H1 (cell line): ENCODE results near the gene PRR23B. TPM values are rescaled to one million over a fixed set of nuclear protein-coding genes. Genes with fewer than 3 reads are reported as not detected.
A peak's percentile ranks its signal among the peaks of the same experiment; 100 is the strongest.

Experiments used
- CTCF ChIA-PET: fragments of 300-600 bp; sonication (Branson Sonifier 250); formaldehyde crosslinking; loops from one replicate; lab custom pipeline; 2021; ENCODE audit not compliant: partially characterized antibody; lab: Charles Lee
- POLR2A ChIA-PET: fragments of 300-600 bp; sonication (Branson Sonifier 250); formaldehyde crosslinking; loops from one replicate; lab custom pipeline; 2021; ENCODE audit warnings: inconsistent platforms; ENCODE audit not compliant: partially characterized antibody; lab: Charles Lee
- DNase-seq, 2 experiments: peaks; one replicate each; pipeline versions ENCODE4 v3.0.0 to v3.0.0-alpha.2; 2010 to 2022; ENCODE audit warnings: low spot score in 2 of 2, low read depth in 1 of 2, mixed read lengths in 1 of 2
- FAIRE-seq: peaks from 2 replicates; lab custom pipeline; 2011; peaks lifted over from hg19 to GRCh38; lab: Jason Lieb, UNC
- H2AFZ ChIP-seq: 2 replicates; pipeline ENCODE4 v1.8.1; 2012; ENCODE audit warnings: low read length, inconsistent platforms
- H2AK5ac ChIP-seq: 2 replicates; pipeline ENCODE4 v1.6.1; 2013; ENCODE audit warnings: low read depth, low read length
- H2BK120ac ChIP-seq: replicated peaks from 2 replicates; pipeline ENCODE3; 2013; ENCODE audit warnings: low read depth, low read length, inconsistent platforms
- H2BK12ac ChIP-seq: 2 replicates; pipeline ENCODE4 v1.6.1; 2013; ENCODE audit warnings: low read depth, low read length
- H2BK15ac ChIP-seq: 2 replicates; pipeline ENCODE4 v1.6.1; 2013; ENCODE audit warnings: low read length
- H2BK20ac ChIP-seq: 2 replicates; pipeline ENCODE4 v1.6.1; 2013; ENCODE audit warnings: low read length
- H2BK5ac ChIP-seq: 2 replicates; pipeline ENCODE4 v1.6.1; 2013; ENCODE audit warnings: low read depth, low read length
- H3K14ac ChIP-seq: 2 replicates; pipeline ENCODE4 v1.6.1; 2013; ENCODE audit warnings: inconsistent platforms; ENCODE audit not compliant: insufficient read length
- H3K18ac ChIP-seq: 2 replicates; pipeline ENCODE4 v1.6.1; 2013; ENCODE audit warnings: low read length; ENCODE audit errors: extremely low read depth
- H3K23ac ChIP-seq: 2 replicates; pipeline ENCODE4 v1.6.1; 2013; ENCODE audit warnings: inconsistent platforms; ENCODE audit not compliant: insufficient read length
- H3K23me2 ChIP-seq: 2 replicates; pipeline ENCODE4 v1.6.1; 2013; ENCODE audit warnings: low read depth, low read length
- H3K27ac ChIP-seq: 2 replicates; pipeline ENCODE4 v1.6.1; 2011; ENCODE audit warnings: low read depth, low read length, inconsistent platforms
- H3K27me3 ChIP-seq, 4 experiments: replicated peaks in 1 of 4; 1 replicate in 1 of 4; 2 replicates in 3 of 4; pipeline versions ENCODE4 v1.6.1 to v1.8.1; 2011 to 2013; ENCODE audit warnings: low read length in 3 of 4, mild to moderate bottlenecking in 3 of 4, inconsistent platforms in 2 of 4, mixed read lengths in 2 of 4, moderate library complexity in 1 of 4; ENCODE audit not compliant: control insufficient read depth in 3 of 4, insufficient read depth in 3 of 4; ENCODE audit errors: extremely low read depth in 1 of 4
- H3K36me3 ChIP-seq, 4 experiments: 2 replicates each; pipeline versions ENCODE4 v1.6.1 to v1.8.1; 2011 to 2013; ENCODE audit warnings: mild to moderate bottlenecking in 4 of 4, low read length in 3 of 4, moderate library complexity in 2 of 4, control low read depth in 1 of 4, inconsistent platforms in 1 of 4; ENCODE audit not compliant: insufficient read depth in 4 of 4, control insufficient read depth in 2 of 4
- H3K4ac ChIP-seq: replicated peaks from 2 replicates; pipeline ENCODE3; 2013; ENCODE audit warnings: low read length, low read depth, mixed read lengths, inconsistent platforms; ENCODE audit not compliant: insufficient read length
- H3K4me1 ChIP-seq, 4 experiments: replicated peaks in 1 of 4; 1 replicate in 1 of 4; 2 replicates in 3 of 4; pipeline versions ENCODE4 v1.6.1 to v1.8.1; 2011 to 2013; ENCODE audit warnings: low read length in 3 of 4, inconsistent platforms in 2 of 4, mixed read lengths in 1 of 4; ENCODE audit not compliant: insufficient read depth in 4 of 4, control insufficient read depth in 3 of 4
- H3K4me2 ChIP-seq, 2 experiments: 2 replicates each; pipeline versions ENCODE4 v1.6.1 to v1.8.1; 2011 to 2013; ENCODE audit warnings: low read depth in 2 of 2, low read length in 2 of 2, control low read depth in 1 of 2, inconsistent platforms in 1 of 2, mild to moderate bottlenecking in 1 of 2; ENCODE audit not compliant: insufficient read depth in 1 of 2
- H3K4me3 ChIP-seq, 4 experiments: fragments of 200-600, 300-600 bp in 1 of 4; sonication (generic), shearing (Covaris generic), sonication (Bioruptor Twin) in 1 of 4; 2 replicates each; pipeline versions ENCODE4 v1.5.1 to v1.8.1; 2011 to 2016; ENCODE audit warnings: low read length in 4 of 4, low read depth in 3 of 4, control low read depth in 2 of 4, inconsistent platforms in 2 of 4, mild to moderate bottlenecking in 2 of 4, mixed read lengths in 1 of 4, moderate library complexity in 1 of 4; ENCODE audit not compliant: insufficient read depth in 2 of 4; ENCODE audit errors: extremely low read depth in 1 of 4
- H3K56ac ChIP-seq: replicated peaks from 2 replicates; pipeline ENCODE3; 2013; ENCODE audit warnings: low read depth, mild to moderate bottlenecking, mixed read lengths, low read length, inconsistent platforms; ENCODE audit not compliant: insufficient read length
- H3K79me1 ChIP-seq: 2 replicates; pipeline ENCODE4 v1.6.1; 2013; ENCODE audit warnings: low read depth, low read length, control low read depth
- H3K79me2 ChIP-seq, 2 experiments: 2 replicates each; pipeline versions ENCODE4 v1.6.1 to v1.8.1; 2012 to 2013; ENCODE audit warnings: low read length in 2 of 2, mild to moderate bottlenecking in 2 of 2, inconsistent platforms in 1 of 2; ENCODE audit not compliant: insufficient read depth in 2 of 2, control insufficient read depth in 1 of 2
- H3K9ac ChIP-seq, 4 experiments: replicated peaks in 1 of 4; 1 replicate in 1 of 4; 2 replicates in 3 of 4; pipeline versions ENCODE4 v1.6.1 to v1.8.1; 2011 to 2013; ENCODE audit warnings: low read depth in 3 of 4, low read length in 3 of 4, control low read depth in 2 of 4, mild to moderate bottlenecking in 2 of 4, moderate library complexity in 2 of 4, inconsistent platforms in 1 of 4; ENCODE audit errors: extremely low read depth in 1 of 4
- H3K9me3 ChIP-seq, 2 experiments: 2 replicates each; pipeline versions ENCODE4 v1.6.1 to v1.8.1; 2012 to 2013; ENCODE audit warnings: mild to moderate bottlenecking in 2 of 2, moderate library complexity in 2 of 2, control low read depth in 1 of 2, inconsistent platforms in 1 of 2, low read depth in 1 of 2, low read length in 1 of 2, mixed read lengths in 1 of 2; ENCODE audit not compliant: insufficient read depth in 2 of 2
- H4K20me1 ChIP-seq, 2 experiments: replicated peaks in 1 of 2; 2 replicates each; pipeline versions ENCODE3 to v1.8.1; 2011 to 2013; ENCODE audit warnings: inconsistent platforms in 2 of 2, low read length in 2 of 2, mild to moderate bottlenecking in 1 of 2; ENCODE audit not compliant: insufficient read depth in 2 of 2, control insufficient read depth in 1 of 2
- H4K5ac ChIP-seq: 2 replicates; pipeline ENCODE4 v1.6.1; 2013; ENCODE audit warnings: low read length, low read depth, mixed read lengths, inconsistent platforms; ENCODE audit not compliant: insufficient read length
- H4K8ac ChIP-seq: 2 replicates; pipeline ENCODE4 v1.8.0; 2013; ENCODE audit warnings: mild to moderate bottlenecking, moderate library complexity, low read length, inconsistent platforms; ENCODE audit not compliant: insufficient read depth; ENCODE audit errors: extremely low read depth
- H4K91ac ChIP-seq: replicated peaks from 2 replicates; pipeline ENCODE3; 2013; ENCODE audit warnings: low read length, mixed read lengths, inconsistent platforms; ENCODE audit not compliant: insufficient read length
- BACH1 ChIP-seq: IDR thresholded peaks from 2 replicates; pipeline ENCODE4 v1.6.1; 2012; ENCODE audit warnings: low read length, improper control_type of control experiment
- CBX5 ChIP-seq: fragments of 300-800, 300-1000 bp; sonication (generic); IDR thresholded peaks from 2 replicates; pipeline ENCODE4 v1.7.1; 2016; ENCODE audit warnings: antibody characterized with exemption, low read length, low read depth
- EP300 ChIP-seq, 2 experiments: IDR thresholded peaks; 1 replicate in 1 of 2; 2 replicates in 1 of 2; pipeline ENCODE4 v1.6.1; 2011 to 2012; ENCODE audit warnings: low read depth in 2 of 2, low read length in 2 of 2, mild to moderate bottlenecking in 2 of 2, borderline replicate concordance in 1 of 2, inconsistent platforms in 1 of 2, moderate library complexity in 1 of 2
- HDAC2 ChIP-seq, 2 experiments: fragments of 300-600 bp in 1 of 2; sonication (generic) in 1 of 2; IDR thresholded peaks; 2 replicates each; pipeline ENCODE4 v1.6.1; 2011 to 2012; ENCODE audit warnings: low read depth in 2 of 2, low read length in 2 of 2, mild to moderate bottlenecking in 2 of 2, moderate library complexity in 2 of 2, borderline replicate concordance in 1 of 2, inconsistent platforms in 1 of 2
- JUN ChIP-seq: IDR thresholded peaks from 2 replicates; pipeline ENCODE4 v1.6.1; 2011; ENCODE audit warnings: low read depth, mild to moderate bottlenecking, improper control_type of control experiment, low read length
- WGBS, 2 experiments: shearing (Covaris generic) in 1 of 2; methylation state at CpG; one replicate each; pipeline versions ENCODE4 v1.1.6 to v1.1.7; 2013 to 2015; ENCODE audit warnings: low lambda C conversion rate in 2 of 2, mixed read lengths in 2 of 2, inconsistent platforms in 1 of 2, low coverage in 1 of 2, missing lambda C conversion rate in 1 of 2; ENCODE audit not compliant: insufficient replicate concordance in 2 of 2, insufficient coverage in 1 of 2, insufficient read length in 1 of 2; ENCODE audit errors: extremely low coverage in 1 of 2, missing lambda C conversion rate in 1 of 2; 5-methylcytosine and 5-hydroxymethylcytosine counted together
- polyA plus RNA-seq, 7 experiments: library from polyadenylated mRNA; depleted of rRNA in 3 of 7; stranded (reverse) in 5 of 7; unstranded in 2 of 7; fragments of >200 nt in 5 of 7; fragments of 200-250 nt in 2 of 7; gene quantifications; 1 replicate in 5 of 7; 2 replicates in 1 of 7; 4 replicates in 1 of 7; pipeline versions ENCODE4 v1.2.1 to v1.2.3, GENCODE V29; 2011 to 2013; ENCODE audit warnings: missing spikeins in 2 of 7, mixed read lengths in 2 of 7
- total RNA-seq: library from RNA; stranded (reverse); fragmentation: NEBNext Ultra II Directional; extraction: Animal tissue kit (Norgen Biotek cat#: 25700); gene quantifications from 2 replicates; pipeline ENCODE4 v1.2.1, GENCODE V29; 2021

The PRR23B gene
- total and polyA plus RNA-seq, 2 of the 8 experiments (the other 6 are each of a cell fraction or from before 2014, with no cell fraction given): not detected

- Histone ChIP-seq H2BK120ac (no peak overlapping the region), H3K4ac (no peak overlapping the region), H3K4me2 (no peak overlapping the region), H3K14ac (no peak overlapping the region), H4K91ac (no peak overlapping the region), H4K5ac (no peak overlapping the region), H2BK5ac (no peak overlapping the region), H3K79me2 (no peaks in the 10 kb centered on the region), H3K23ac (no peak overlapping the region), H3K23me2 (no peaks in the 10 kb centered on the region), H3K4me1 (no peaks in the 10 kb centered on the region), H3K27ac (no peak overlapping the region), H2BK12ac (no peak overlapping the region), H2BK20ac (no peak overlapping the region), H2AK5ac (no peak overlapping the region), H2BK15ac (no peak overlapping the region), H3K9me3 (no peaks in the 10 kb centered on the region), H3K4me3 (no peak overlapping the region), H3K36me3 (no peaks in the 10 kb centered on the region), H4K8ac (peak overlapping the region; percentile 57; the same call in 1 of the 2 replicates), H3K27me3 (no peaks in the 10 kb centered on the region), H2AFZ (no peak overlapping the region; the same call in 1 of the 2 replicates), H3K18ac (no peak overlapping the region; the same call in 1 of the 2 replicates), H4K20me1 (no peaks in the 10 kb centered on the region), H3K9ac (no peak overlapping the region), H3K56ac (no peak overlapping the region), H3K79me1 (no peaks in the 10 kb centered on the region)
- no peak for TF ChIP-seq EP300 (IDR thresholded peaks at IDR 0.05; ENCODE audit: borderline replicate concordance in 1 of 2, low read depth in 2 of 2, low read length in 2 of 2)
- no peak for TF ChIP-seq CBX5
- no peak for TF ChIP-seq BACH1
- TF ChIP-seq JUN: no peak
- no peak for TF ChIP-seq HDAC2 (IDR thresholded peaks at IDR 0.05; ENCODE audit: borderline replicate concordance in 1 of 2, low read depth in 2 of 2, low read length in 2 of 2)
- WGBS, 2 experiments: 81% methylated on average over 2 of the region's 2 CpGs; no CpG with 5 or more reads in 1 of the 2 experiments
- ChIA-PET CTCF (interaction anchor here (0.8 to 4.1 kb wide), 8 partner anchors 7 to 342 kb away, joined by 3 to 18 read pairs (median 4); partner anchors contain the start of gene FOXL2NB), POLR2A (no interaction called here)
- no peak for DNase-seq
- FAIRE-seq: no peak
These were observed 33.5 kb downstream of the PRR23B start for GRCh38 chr3:138987181-138987580.
